Smooth muscle cell (in vitro differentiated cells): ENCODE data around the gene STAC3. TPM values are rescaled to one million over a fixed set of nuclear protein-coding genes. Genes with fewer than 3 reads are reported as not detected.

Experiments
- DNase-seq: peaks from one replicate; lab custom pipeline; 2025; ENCODE audit not compliant: unreplicated experiment; lab: John Stamatoyannopoulos, UW
- H2AFZ ChIP-seq: fragments of 200-600 bp; sonication (generic); 2 replicates; pipeline ENCODE4 v1.6.0; 2016; ENCODE audit warnings: antibody characterized with exemption, low read depth, mild to moderate bottlenecking
- H3F3A ChIP-seq: fragments of 200-600 bp; sonication (generic); 2 replicates; pipeline ENCODE4 v1.6.0; 2017; ENCODE audit warnings: antibody characterized with exemption, low read depth
- H3K27ac ChIP-seq: fragments of 200-600 bp; sonication (generic); 2 replicates; pipeline ENCODE4 v1.5.1; 2016; ENCODE audit warnings: low read depth, mild to moderate bottlenecking
- H3K27me3 ChIP-seq: fragments of 200-600 bp; sonication (generic); 2 replicates; pipeline ENCODE4 v1.6.1; 2016; ENCODE audit warnings: low read depth, mild to moderate bottlenecking
- H3K36me3 ChIP-seq: fragments of 200-600 bp; sonication (generic); 2 replicates; pipeline ENCODE4 v1.5.1; 2016; ENCODE audit warnings: low read depth
- H3K4me1 ChIP-seq: fragments of 200-600 bp; sonication (generic); 2 replicates; pipeline ENCODE4 v1.5.1; 2016; ENCODE audit warnings: low read depth
- H3K4me2 ChIP-seq: fragments of 200-600 bp; sonication (generic); 2 replicates; pipeline ENCODE4 v1.6.0; 2016; ENCODE audit warnings: mild to moderate bottlenecking
- H3K4me3 ChIP-seq: fragments of 200-600 bp; sonication (generic); 2 replicates; pipeline ENCODE4 v1.5.1; 2016; ENCODE audit warnings: mild to moderate bottlenecking
- H3K79me2 ChIP-seq: fragments of 200-600 bp; sonication (generic); 2 replicates; pipeline ENCODE4 v1.6.0; 2016; ENCODE audit warnings: low read depth, mild to moderate bottlenecking
- H3K9ac ChIP-seq: fragments of 200-600 bp; sonication (generic); 2 replicates; pipeline ENCODE4 v1.6.0; 2016; ENCODE audit warnings: low read depth
- H3K9me3 ChIP-seq: fragments of 200-600 bp; sonication (generic); replicated peaks from 2 replicates; pipeline ENCODE4 v1.5.1; 2016; ENCODE audit warnings: low read depth
- H4K20me1 ChIP-seq: fragments of 200-600 bp; sonication (generic); 2 replicates; pipeline ENCODE4 v1.6.0; 2016; ENCODE audit warnings: low read depth
- CTCF ChIP-seq: fragments of 200-600 bp; sonication (generic); IDR thresholded peaks from 2 replicates; pipeline ENCODE4 v1.5.1; 2017; ENCODE audit warnings: borderline replicate concordance, mild to moderate bottlenecking, antibody characterized with exemption; ENCODE audit not compliant: insufficient read depth, poor library complexity, severe bottlenecking
- WGBS: methylation state at CpG from one replicate; pipeline ENCODE4 v1.1.7; 2016; ENCODE audit warnings: low lambda C conversion rate; 5-methylcytosine and 5-hydroxymethylcytosine counted together
- polyA plus RNA-seq: library from polyadenylated mRNA; unstranded; fragments of >200 nt; fragmentation: Nextera tagmentation; extraction: Ambion mirVana; gene quantifications from 2 replicates; pipeline ENCODE4 v1.2.1, GENCODE V29; 2016
- total RNA-seq: library from RNA; depleted of rRNA; stranded (reverse); fragments of >200 nt; gene quantifications from 2 replicates; pipeline ENCODE4 v1.2.3, GENCODE V29; 2014

The STAC3 gene
- total and polyA plus RNA-seq, 2 experiments from 2014 or later = 1.4 TPM; not detected in 1

GRCh38 chr12:57216921-57217879 lies 33.8 kb downstream of the STAC3 start:
- H3K4me3 ChIP-seq = peak overlapping the region; percentile 62
- H3K79me2 ChIP-seq = no peaks in the 10 kb centered on the region
- peaks cover 22% of the 10 kb centered on the region for H3F3A ChIP-seq
- 4% methylated on average over 55 of the region's 63 CpGs for WGBS
- H3K27ac ChIP-seq = no peak overlapping the region
- H3K36me3 ChIP-seq = no peaks in the 10 kb centered on the region
- H3K4me2 ChIP-seq = peak overlapping the region; percentile 97
- peaks cover 36% of the 10 kb centered on the region for H4K20me1 ChIP-seq
- DNase-seq = no peak
- H3K9me3 ChIP-seq = no peaks in the 10 kb centered on the region
- TF ChIP-seq CTCF = no peak
- peaks cover 33% of the 10 kb centered on the region for H3K4me1 ChIP-seq
- no peak overlapping the region for H3K9ac ChIP-seq
- H2AFZ ChIP-seq = no peak overlapping the region
- peaks cover 74% of the 10 kb centered on the region for H3K27me3 ChIP-seq

GRCh38 chr12:57216014-57216911 lies 34.7 kb downstream of the STAC3 start, which contains the start of gene NXPH4:
TSS of gene NXPH4 (plus strand) at chr12:57216794. CDS start at chr12:57216970, 176 bp downstream.
- H2AFZ ChIP-seq = no peak within 1 kb of the TSS
- no peaks in the 10 kb centered on the region for H3K79me2 ChIP-seq
- H3K9me3 ChIP-seq = no peaks in the 10 kb centered on the region
- peaks cover 65% of the 10 kb centered on the region for H3K27me3 ChIP-seq
- H3K4me2 ChIP-seq = peak within 1 kb of the TSS; percentile 97
- H3F3A ChIP-seq = peaks cover 22% of the 10 kb centered on the region
- peak within 1 kb of the TSS; percentile 62 for H3K4me3 ChIP-seq
- TF ChIP-seq CTCF = no peak
- H4K20me1 ChIP-seq = peaks cover 45% of the 10 kb centered on the region
- H3K9ac ChIP-seq = no peak within 1 kb of the TSS
- H3K27ac ChIP-seq = no peak within 1 kb of the TSS
- DNase-seq = no peak
- H3K4me1 ChIP-seq = peaks cover 31% of the 10 kb centered on the region
- 2% methylated on average over 27 of the region's 102 CpGs for WGBS
- no peaks in the 10 kb centered on the region for H3K36me3 ChIP-seq

GRCh38 chr12:57215668-57216013 lies 35.3 kb downstream of the STAC3 start:
- peaks cover 58% of the 10 kb centered on the region for H3K27me3 ChIP-seq
- peak overlapping the region; percentile 97 for H3K4me2 ChIP-seq
- H4K20me1 ChIP-seq = peaks cover 51% of the 10 kb centered on the region
- H3K4me3 ChIP-seq = peak overlapping the region; percentile 62
- WGBS = 41% methylated on average over 7 of the region's 7 CpGs
- TF ChIP-seq CTCF = no peak
- no peaks in the 10 kb centered on the region for H3K79me2 ChIP-seq
- H2AFZ ChIP-seq = no peak overlapping the region
- H3K9ac ChIP-seq = no peak overlapping the region
- H3K36me3 ChIP-seq = no peaks in the 10 kb centered on the region
- DNase-seq = no peak
- H3F3A ChIP-seq = peaks cover 22% of the 10 kb centered on the region
- no peak overlapping the region for H3K27ac ChIP-seq
- H3K9me3 ChIP-seq = no peaks in the 10 kb centered on the region
- H3K4me1 ChIP-seq = peaks cover 27% of the 10 kb centered on the region
